SK-N-SH treated with all-trans-retinoic acid at 6 μM for 48 hours (cell line): ENCODE results near the gene GRIK5.

ENCODE experiments used
- ATAC-seq: fragments of 200-7000 bp; cut with Tn5 transposase; 3 replicates; pipeline ENCODE4 v1.9.1; 2020; ENCODE audit warnings: mild to moderate bottlenecking, moderate library complexity
- ARNTL ChIP-seq: fragments of 450-650 bp; formaldehyde crosslinking; IDR thresholded peaks from 2 replicates; pipeline ENCODE4 v1.5.0; 2020; ENCODE audit warnings: low read depth, mild to moderate bottlenecking, moderate library complexity, borderline replicate concordance
- CREB5 ChIP-seq: fragments of 250-450 bp; sonication (Bioruptor Pico); IDR thresholded peaks from 2 replicates; pipeline ENCODE4 v1.5.1; 2020; ENCODE audit warnings: low read depth, mild to moderate bottlenecking, moderate library complexity
- CSDC2 ChIP-seq: fragments of 250-450 bp; sonication (Bioruptor Pico); IDR thresholded peaks from 2 replicates; pipeline ENCODE4 v1.5.0; 2020; ENCODE audit warnings: mild to moderate bottlenecking, moderate library complexity
- CSRNP3 ChIP-seq: fragments of 250-450 bp; sonication (Bioruptor Pico); IDR thresholded peaks from 2 replicates; pipeline ENCODE4 v1.5.1; 2021; ENCODE audit warnings: mild to moderate bottlenecking, moderate library complexity
- ESRRG ChIP-seq: fragments of 250-450 bp; sonication (Bioruptor Pico); IDR thresholded peaks from 2 replicates; pipeline ENCODE4 v1.6.1; 2021; ENCODE audit warnings: mild to moderate bottlenecking
- ISL1 ChIP-seq: fragments of 250-450 bp; sonication (Bioruptor Pico); IDR thresholded peaks from 2 replicates; pipeline ENCODE4 v2.1.2; 2022; ENCODE audit warnings: mild to moderate bottlenecking, moderate library complexity
- OSR1 ChIP-seq: fragments of 250-450 bp; sonication (Bioruptor Pico); IDR thresholded peaks from 2 replicates; pipeline ENCODE4 v1.8.0; 2022; ENCODE audit warnings: moderate library complexity, mild to moderate bottlenecking, inconsistent platforms
- PATZ1 ChIP-seq: fragments of 250-450 bp; sonication (Bioruptor Pico); IDR thresholded peaks from 2 replicates; pipeline ENCODE4 v1.8.0; 2020; ENCODE audit warnings: mild to moderate bottlenecking, moderate library complexity, borderline replicate concordance
- PPARA ChIP-seq: fragments of 250-450 bp; sonication (Bioruptor Pico); IDR thresholded peaks from 2 replicates; pipeline ENCODE4 v1.5.0; 2020; ENCODE audit warnings: mild to moderate bottlenecking, borderline replicate concordance
- RARB ChIP-seq: fragments of 250-450 bp; sonication (Bioruptor Pico); IDR thresholded peaks from 2 replicates; pipeline ENCODE4 v1.8.0; 2021; ENCODE audit warnings: mild to moderate bottlenecking, moderate library complexity
- SNAI2 ChIP-seq: fragments of 250-450 bp; sonication (Bioruptor Pico); IDR thresholded peaks from 2 replicates; pipeline ENCODE4 v1.5.0; 2020; ENCODE audit warnings: mild to moderate bottlenecking, moderate library complexity
- TCF4 ChIP-seq: fragments of 250-450 bp; sonication (Bioruptor Pico); IDR thresholded peaks from 2 replicates; pipeline ENCODE4 v1.8.0; 2021; ENCODE audit warnings: mild to moderate bottlenecking, moderate library complexity, borderline replicate concordance
- TOX ChIP-seq: fragments of 250-450 bp; sonication (Bioruptor Pico); IDR thresholded peaks from 2 replicates; pipeline ENCODE4 v1.8.0; 2021; ENCODE audit warnings: mild to moderate bottlenecking, moderate library complexity, borderline replicate concordance
- TSHZ2 ChIP-seq: fragments of 250-450 bp; sonication (Bioruptor Pico); IDR thresholded peaks from 2 replicates; pipeline ENCODE4 v1.5.0; 2020; ENCODE audit warnings: mild to moderate bottlenecking, moderate library complexity
- ZFP30 ChIP-seq: fragments of 450-650 bp; formaldehyde crosslinking; IDR thresholded peaks from 2 replicates; pipeline ENCODE4 v1.5.0; 2022; ENCODE audit warnings: mild to moderate bottlenecking, moderate library complexity
- ZNF565 ChIP-seq: fragments of 450-650 bp; formaldehyde crosslinking; conservative IDR thresholded peaks from 2 replicates; pipeline ENCODE4 v1.5.0; 2020; ENCODE audit warnings: low read depth, mild to moderate bottlenecking, moderate library complexity
- ZNF70 ChIP-seq: fragments of 450-650 bp; formaldehyde crosslinking; IDR thresholded peaks from 2 replicates; pipeline ENCODE4 v1.5.0; 2020; ENCODE audit warnings: mild to moderate bottlenecking, moderate library complexity
- ZNF8 ChIP-seq: fragments of 450-650 bp; formaldehyde crosslinking; IDR thresholded peaks from 2 replicates; pipeline ENCODE4 v1.5.0; 2020; ENCODE audit warnings: mild to moderate bottlenecking, moderate library complexity

GRIK5 gene

GRCh38 chr19:42067315-42067888, 2.6 kb downstream of the GRIK5 start (continued):
- no peak for TF ChIP-seq CSRNP3 (CRISPR knock-in tag)
- TF ChIP-seq ZNF70 (CRISPR knock-in tag): no peak
- TF ChIP-seq ISL1: no peak
- TF ChIP-seq CREB5 (CRISPR knock-in tag): no peak
- no peak for TF ChIP-seq PPARA (CRISPR knock-in tag)
- TF ChIP-seq ARNTL: no peak
- TF ChIP-seq ZNF565 (CRISPR knock-in tag): no peak

- peak; percentile 19; the same call in 1 of the 3 replicates for ATAC-seq
- TF ChIP-seq ZFP30 (CRISPR knock-in tag): no peak
- TF ChIP-seq, all 23 proteins: peak for 0
These were observed 3.8 kb downstream of the GRIK5 start for GRCh38 chr19:42066075-42066754.

GRCh38 chr19:42065511-42065910, 4.5 kb downstream of the GRIK5 start:
- no peak for TF ChIP-seq ZFP30 (CRISPR knock-in tag)
- TF ChIP-seq ESRRG: no peak
- no peak for TF ChIP-seq OSR1
- no peak for TF ChIP-seq TOX (CRISPR knock-in tag)
- TF ChIP-seq ISL1: no peak
- no peak for TF ChIP-seq ZNF70 (CRISPR knock-in tag)
- TF ChIP-seq ARNTL: no peak
- no peak for TF ChIP-seq PATZ1 (CRISPR knock-in tag)
- no peak for TF ChIP-seq ZNF8 (CRISPR knock-in tag)
- TF ChIP-seq SNAI2: no peak
- TF ChIP-seq RARB: no peak
- no peak for TF ChIP-seq CSDC2
- TF ChIP-seq CREB5 (CRISPR knock-in tag): no peak
- TF ChIP-seq, all 23 proteins: peak for 0
- no peak for ATAC-seq

GRCh38 chr19:42065051-42065450, 5.0 kb downstream of the GRIK5 start:
- TF ChIP-seq TSHZ2 (CRISPR knock-in tag) (no peak), CREB5 (CRISPR knock-in tag) (no peak), ISL1 (no peak), SNAI2 (no peak), TCF4 (CRISPR knock-in tag) (no peak)
- ATAC-seq: no peak
